Left lobe of liver (tissue), 2 donors: ENCODE data around the gene HIGD2A. TPM values are rescaled to one million over a fixed set of nuclear protein-coding genes. Genes with fewer than 3 reads are reported as not detected.
"Not testable (repeated sequence)": the region's sequence is repeated elsewhere in the genome, so short reads cannot be mapped to it uniquely, and the experiment has no call there.

Experiments
- ATAC-seq: fragments of 200-7000 bp; cut with Tn5 transposase; one replicate; pipeline ENCODE4 v1.9.1; 2020; ENCODE audit warnings: mild to moderate bottlenecking, moderate library complexity
- DNase-seq: peaks from one replicate; pipeline ENCODE4 v3.0.0-alpha.2; 2020; ENCODE audit warnings: low spot score
- total RNA-seq: library from RNA; stranded (reverse); gene quantifications from one replicate; pipeline ENCODE4 v1.2.1, GENCODE V29; 2021
- donor health status: DM: no; HTN: no; CAD: no; lungs with moderate emphysema.
- donor health status: DM: no; HTN: yes; CAD: no.

HIGD2A gene
- total RNA-seq, 1 donor from 2014 or later: 49.2 TPM

GRCh38 chr5:176394096-176394495, 5.5 kb downstream of the HIGD2A start:
- no peak for ATAC-seq
- no peak for DNase-seq

- ATAC-seq (no peak), DNase-seq (no peak)
Observed at GRCh38 chr5:176394881-176395675, 6.5 kb downstream of the HIGD2A start.

GRCh38 chr5:176396330-176396729, 7.8 kb downstream of the HIGD2A start:
- no peak for DNase-seq
- ATAC-seq: no peak

- ATAC-seq (no peak), DNase-seq (no peak)
Observed at GRCh38 chr5:176397736-176398420, 9.3 kb downstream of the HIGD2A start.

DNA sequence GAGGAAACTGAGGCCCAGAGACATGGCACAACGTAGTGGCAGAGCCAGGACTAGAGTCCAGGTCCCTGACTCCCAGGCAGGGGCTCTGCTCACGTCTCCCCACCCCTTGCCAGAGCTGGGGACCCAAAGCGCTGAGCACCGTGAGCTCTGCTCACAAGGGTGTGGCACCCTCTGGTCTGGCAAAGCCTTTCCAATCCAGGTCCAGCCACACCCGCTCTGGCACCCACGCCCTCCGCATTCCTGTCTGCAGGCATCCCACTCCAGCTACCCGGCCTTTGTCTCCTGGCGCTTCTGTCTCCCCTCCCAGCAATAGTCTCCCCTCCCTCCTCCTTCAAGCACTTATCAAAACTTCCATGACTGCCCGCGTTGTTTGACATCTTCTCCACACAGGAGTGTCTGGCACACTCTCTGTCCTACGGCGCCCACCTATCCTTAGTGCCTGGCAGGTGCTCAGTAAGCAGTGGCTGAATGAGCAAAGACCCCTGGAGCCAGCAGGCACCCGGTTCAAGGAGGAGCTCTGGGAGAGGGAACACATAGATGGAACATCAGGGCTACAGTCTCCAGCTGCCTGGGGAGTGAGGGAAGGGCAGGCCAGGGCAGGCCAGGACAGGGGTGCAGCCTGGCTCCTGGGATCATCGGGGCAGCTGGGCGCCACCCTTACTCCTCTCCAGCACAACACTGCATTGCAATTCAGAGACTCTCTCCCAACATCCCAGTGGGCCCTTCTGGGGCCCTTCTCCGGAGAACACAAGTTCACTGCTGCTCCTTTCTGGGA, 12.0 kb downstream of the HIGD2A start:
- ATAC-seq (no peak), DNase-seq (no peak)

GRCh38 chr5:176401281-176402205, 13.0 kb downstream of the HIGD2A start:
- DNase-seq (no peak), ATAC-seq (no peak)

DNA sequence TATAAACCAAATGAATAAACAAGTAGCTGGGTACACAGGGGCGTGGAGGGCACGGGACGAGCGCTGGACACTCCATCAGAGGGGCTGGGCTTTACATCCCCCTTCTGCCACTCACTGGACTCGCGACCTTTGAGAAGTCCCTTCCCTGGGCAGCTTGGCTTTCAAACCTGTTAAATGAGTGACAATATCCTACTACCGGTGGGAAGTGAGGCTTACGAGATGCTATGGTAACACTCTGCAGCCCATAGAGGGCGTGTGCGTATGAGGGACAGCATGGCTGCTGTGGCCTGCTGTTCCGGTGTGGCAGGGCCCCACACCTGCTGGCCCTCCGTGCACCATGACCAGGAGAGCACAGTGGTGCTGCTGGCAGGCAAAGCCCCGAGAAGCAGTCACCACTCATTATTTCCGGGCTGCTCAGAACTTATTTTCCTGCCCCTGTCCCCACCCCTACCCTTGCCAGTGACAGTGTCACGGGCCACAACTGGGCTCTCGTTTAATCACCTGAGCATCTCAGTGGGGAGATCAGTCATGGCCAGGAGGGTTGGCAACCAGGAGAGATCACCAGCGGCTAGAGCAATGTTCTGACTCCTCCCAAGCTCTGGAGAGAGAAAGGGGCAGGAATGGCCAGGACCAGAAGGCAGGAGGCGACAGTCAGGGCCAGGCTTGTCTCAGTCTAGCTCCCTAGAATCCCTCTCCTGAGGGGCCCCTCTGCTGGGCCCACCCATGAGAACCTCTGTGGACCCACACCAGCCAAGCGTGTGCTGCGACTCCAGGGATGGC, 17.3 kb downstream of the HIGD2A start:
- ATAC-seq: no peak
- no peak for DNase-seq

- DNase-seq: no peak
- ATAC-seq: no peak
Observed at GRCh38 chr5:176406436-176407052, 18.0 kb downstream of the HIGD2A start.

DNA sequence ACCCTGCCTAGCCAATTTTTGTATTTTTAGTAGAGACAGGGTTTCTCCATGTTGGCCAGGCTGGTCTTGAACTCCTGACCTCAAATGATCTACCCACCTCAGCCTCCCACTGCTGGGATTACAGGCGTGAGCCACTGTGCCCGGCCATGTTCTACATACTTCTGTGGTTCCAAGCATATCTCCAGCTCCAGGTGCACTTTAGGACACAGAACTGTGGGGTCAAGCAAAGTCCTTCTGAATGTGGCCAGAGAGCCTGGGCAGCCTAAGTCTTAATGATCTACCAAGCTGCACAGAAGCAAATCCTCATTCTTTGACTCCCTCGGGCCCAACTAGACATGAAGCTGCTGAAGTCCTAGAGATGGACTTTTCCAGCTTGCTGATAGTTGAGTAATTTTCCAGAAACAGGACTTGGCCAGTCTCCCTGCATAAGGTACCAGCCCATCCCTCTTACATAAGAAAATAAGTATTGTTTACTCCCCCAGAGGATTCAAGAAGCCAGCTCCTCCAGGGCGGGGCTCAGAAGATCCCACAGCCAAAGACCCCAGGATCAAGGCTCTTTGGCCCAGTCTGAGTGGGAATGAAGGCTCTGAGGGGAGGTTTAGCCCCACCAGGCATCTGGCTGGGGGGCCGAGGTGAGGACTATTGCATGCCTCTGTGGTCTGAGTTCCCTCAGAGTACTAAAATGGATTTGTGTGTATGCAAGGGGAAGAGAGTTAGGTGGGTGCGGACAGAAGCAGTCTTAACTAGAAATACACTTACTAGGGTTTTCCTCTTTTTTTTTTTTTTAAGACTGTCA, 19.1 kb downstream of the HIGD2A start:
- ATAC-seq (no peak), DNase-seq (no peak)

- not testable (repeated sequence) for DNase-seq, ATAC-seq
Observed at GRCh38 chr5:176408252-176408573, 19.7 kb downstream of the HIGD2A start.

GRCh38 chr5:176408590-176408989, 20.0 kb downstream of the HIGD2A start:
- DNase-seq (no peak), ATAC-seq (no peak)

GRCh38 chr5:176409765-176410164, 21.2 kb downstream of the HIGD2A start:
- ATAC-seq (no peak), DNase-seq (no peak)

- no peak for DNase-seq
- no peak for ATAC-seq
Observed at GRCh38 chr5:176410486-176411180, 22.1 kb downstream of the HIGD2A start.

GRCh38 chr5:176412517-176413254, 24.1 kb downstream of the HIGD2A start:
- ATAC-seq: no peak
- no peak for DNase-seq

- DNase-seq (no peak), ATAC-seq (no peak)
Observed at GRCh38 chr5:176413255-176413565, 24.7 kb downstream of the HIGD2A start.

DNA sequence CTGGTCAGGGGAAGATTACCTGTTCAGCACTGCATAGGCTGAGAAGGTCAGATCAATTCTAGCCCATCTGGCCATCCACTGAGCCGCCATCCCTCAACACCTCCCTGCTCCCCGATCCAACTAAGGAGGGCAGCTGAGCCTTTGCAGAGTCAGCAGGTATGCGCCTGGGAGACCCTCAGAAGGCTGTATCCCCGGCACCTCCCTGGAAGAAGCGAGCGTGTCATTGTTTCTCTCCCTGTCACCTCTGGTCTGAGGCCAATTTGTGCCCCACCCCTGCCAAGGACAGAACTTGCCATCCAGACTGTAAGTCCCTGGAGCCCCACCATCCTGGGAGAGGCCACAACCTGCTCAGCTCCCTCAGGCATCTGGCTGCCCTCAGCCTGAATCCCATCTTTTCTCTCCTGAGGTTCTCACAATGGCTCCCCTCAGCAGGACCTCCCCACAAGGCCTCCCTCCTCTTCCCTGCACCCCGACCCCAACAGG, 25.2 kb downstream of the HIGD2A start:
- ATAC-seq (no peak), DNase-seq (no peak)

GRCh38 chr5:176414704-176415103, 26.2 kb downstream of the HIGD2A start:
- DNase-seq (no peak), ATAC-seq (no peak)
